ENCODE results near the gene TTLL11. TPM values are rescaled to one million over a fixed set of nuclear protein-coding genes. Genes with fewer than 3 reads are reported as not detected.

The TTLL11 gene
- total and polyA plus RNA-seq, 2 experiments from 2014 or later, result 0.57 to 1.4 TPM

GRCh38 chr9:121811751-121812150 lies 281.4 kb downstream of the TTLL11 start:
- no peak for ATAC-seq
- no peak for DNase-seq (ENCODE audit: low spot score)
- Histone ChIP-seq H3K79me2 (replicated peaks; ENCODE audit: insufficient read depth) (no peaks in the 10 kb centered on the region), H3K4me3 (no peak overlapping the region), H3K36me3 (ENCODE audit: insufficient read depth) (no peaks in the 10 kb centered on the region), H3K4me2 (no peak overlapping the region), H3K4me1 (ENCODE audit: insufficient read depth) (peaks cover 4% of the 10 kb centered on the region; the same call in 1 of the 2 replicates), H4K20me1 (replicated peaks; ENCODE audit: insufficient read depth) (no peaks in the 10 kb centered on the region), H3K27ac (ENCODE audit: low read depth) (no peak overlapping the region), H3F3A (replicated peaks; ENCODE audit: low read depth) (0 out of 2 replicates have a peak, but pooled peaks cover 5% of the 10 kb centered on the region), H3K9me2 (ENCODE audit: insufficient read depth) (no peaks in the 10 kb centered on the region), H2AFZ (peak overlapping the region; percentile 43; the same call in 1 of the 2 replicates), H3K27me3 (ENCODE audit: insufficient read depth) (no peaks in the 10 kb centered on the region)
- TF ChIP-seq EZH2 (IDR thresholded peaks at IDR 0.05; ENCODE audit: low read depth, unreplicated experiment) (no peak), ZNF331 (CRISPR knock-in tag; IDR thresholded peaks at IDR 0.05; ENCODE audit: low read depth) (no peak), ZNF114 (CRISPR knock-in tag; IDR thresholded peaks at IDR 0.05) (no peak), POLR2AphosphoS5 (IDR thresholded peaks at IDR 0.05; ENCODE audit: low read depth) (no peak), REST (IDR thresholded peaks at IDR 0.05; ENCODE audit: unreplicated experiment) (no peak), STAT1 (IDR thresholded peaks at IDR 0.05; ENCODE audit: unreplicated experiment) (no peak), CREB1 (CRISPR knock-in tag; IDR thresholded peaks at IDR 0.05; ENCODE audit: low read depth) (no peak), JUNB (IDR thresholded peaks at IDR 0.05; ENCODE audit: unreplicated experiment) (no peak), ZNF462 (CRISPR knock-in tag; IDR thresholded peaks at IDR 0.05) (no peak), CTCF (conservative IDR thresholded peaks at IDR 0.05; ENCODE audit: low read depth in 2 of 2) (no peak), EZH2phosphoT487 (IDR thresholded peaks at IDR 0.05; ENCODE audit: unreplicated experiment) (no peak), NANOG (IDR thresholded peaks at IDR 0.05; ENCODE audit: borderline replicate concordance) (no peak), ETS1 (IDR thresholded peaks at IDR 0.05) (no peak)
- no peaks in the 10 kb centered on the region for H3K9me3 Mint-ChIP-seq
- H3K27ac Mint-ChIP-seq, result no peak overlapping the region
- H3K4me1 Mint-ChIP-seq, result peaks cover 36% of the 10 kb centered on the region
- H3K27me3 Mint-ChIP-seq (ENCODE audit: insufficient read depth, low read depth, poor library complexity), result peaks cover 15% of the 10 kb centered on the region
- H3K4me3 Mint-ChIP-seq, result no peak overlapping the region
- H3K36me3 Mint-ChIP-seq (ENCODE audit: low read depth), result no peaks in the 10 kb centered on the region
